ENCODE data around the gene EFCAB6. TPM values are rescaled to one million over a fixed set of nuclear protein-coding genes. Genes with fewer than 3 reads are reported as not detected.

The EFCAB6 gene
- total and polyA plus RNA-seq, 9 of the 15 experiments (the other 6 are each of a cell fraction or from before 2014, with no cell fraction given) = 0.06 TPM; not detected in 8

GRCh38 chr22:43831561-43832392 lies 19.7 kb upstream of the EFCAB6 start (continued):
- TF ChIP-seq HDAC8 (tag; IDR thresholded peaks at IDR 0.05) (no peak), ZEB2 (IDR thresholded peaks at IDR 0.05) (no peak)

GRCh38 chr22:43830931-43831560 lies 18.9 kb upstream of the EFCAB6 start:
- Histone ChIP-seq H3K79me2 (ENCODE audit: control insufficient read depth, insufficient read depth, low read length) (no peaks in the 10 kb centered on the region), H3K4me3 (no peak overlapping the region), H4K20me1 (replicated peaks; ENCODE audit: control insufficient read depth, insufficient read depth, low read length) (no peaks in the 10 kb centered on the region; the same call in 1 of the 2 replicates), H3K4me2 (ENCODE audit: insufficient read depth, low read length) (no peak overlapping the region), H3K9me1 (ENCODE audit: control insufficient read depth, insufficient read depth, low read length) (no peaks in the 10 kb centered on the region), H2AFZ (ENCODE audit: low read depth, low read length) (no peak overlapping the region), H3K27me3 (ENCODE audit: control insufficient read depth in 2 of 2, insufficient read depth in 2 of 2, low read length in 2 of 2) (peaks cover 0 to 39% of the 10 kb centered on the region in 2 experiments; a peak in 4 of 5 replicates), H3K36me3 (ENCODE audit: control insufficient read depth, insufficient read depth, low read length) (no peaks in the 10 kb centered on the region), H3K9me3 (replicated peaks; ENCODE audit: control insufficient read depth, insufficient read depth, low read depth, low read length) (no peaks in the 10 kb centered on the region), H3K27ac (ENCODE audit: extremely low read depth, low read depth, low read length) (no peak overlapping the region), H3K9ac (ENCODE audit: insufficient read depth in 1 of 2, low read depth in 2 of 2, low read length in 2 of 2) (no peak overlapping the region), H3K4me1 (replicated peaks in 1 of 2; ENCODE audit: control insufficient read depth in 2 of 2, insufficient read depth in 2 of 2, low read length in 2 of 2) (no peaks in the 10 kb centered on the region; a peak in 1 of 5 replicates)
- intact Hi-C loops (cut with micrococcal nuclease) (no loop called here), in situ Hi-C loops (cut with MboI) (no loop called here)
- BruUV-seq (replicated peaks) = no TSS peak
- WGBS (ENCODE audit: insufficient coverage, low coverage, missing lambda C conversion rate) = 4% methylated on average over 11 of the region's 12 CpGs
- ChIA-PET POLR2A (no interaction called here), CTCF (ENCODE audit: low intra/inter-chr PET ratio) (no interaction called here)
- ATAC-seq = no peak
- no peak for FAIRE-seq
- DNase-seq (ENCODE audit: extremely low read depth in 1 of 4, low spot score in 3 of 4) = no peak
- TF ChIP-seq PHB (CRISPR knock-in tag; IDR thresholded peaks at IDR 0.05) (no peak), MBD1 (CRISPR knock-in tag; IDR thresholded peaks at IDR 0.05) (no peak), ETV5 (CRISPR knock-in tag; IDR thresholded peaks at IDR 0.05; ENCODE audit: low read depth) (no peak), SMC3 (conservative IDR thresholded peaks at IDR 0.05; ENCODE audit: insufficient read depth, low read depth, low read length) (no peak), STAG1 (CRISPR knock-in tag; IDR thresholded peaks at IDR 0.05; ENCODE audit: borderline replicate concordance) (no peak), DDX20 (tag; IDR thresholded peaks at IDR 0.05; ENCODE audit: low read depth) (no peak), MAFF (IDR thresholded peaks at IDR 0.05; ENCODE audit: low read length) (no peak), RBM17 (IDR thresholded peaks at IDR 0.05; ENCODE audit: borderline replicate concordance, low read depth, low read length) (no peak), ARID3A (IDR thresholded peaks at IDR 0.05; ENCODE audit: borderline replicate concordance, low read depth, low read length) (no peak), ZNF347 (CRISPR knock-in tag; IDR thresholded peaks at IDR 0.05; ENCODE audit: low read depth) (no peak), FOXP1 (CRISPR knock-in tag; IDR thresholded peaks at IDR 0.05) (no peak), EWSR1 (IDR thresholded peaks at IDR 0.05; ENCODE audit: borderline replicate concordance, low read depth, partially characterized antibody) (no peak), MCM7 (IDR thresholded peaks at IDR 0.05) (no peak)

Data from K562 (cell line).